ENCODE results near the gene SRSF12.
A peak's percentile ranks its signal among the peaks of the same experiment; 100 is the strongest.
"Not testable (repeated sequence)": the region's sequence is repeated elsewhere in the genome, so short reads cannot be mapped to it uniquely, and the experiment has no call there.

Gene SRSF12

GRCh38 chr6:89131599-89131998 is 13.7 kb upstream of the SRSF12 start:
- no peak for DNase-seq (ENCODE audit: low read depth, low spot score)

- not testable (repeated sequence) for DNase-seq (ENCODE audit: low read depth, low spot score)
Measured at GRCh38 chr6:89128256-89128671, 10.4 kb upstream of the SRSF12 start.

GRCh38 chr6:89122625-89123024 is 4.8 kb upstream of the SRSF12 start:
- no peak for DNase-seq (ENCODE audit: low read depth, low spot score)

- no peak for DNase-seq (ENCODE audit: low read depth, low spot score)
Measured at GRCh38 chr6:89121934-89122333, 4.1 kb upstream of the SRSF12 start.

GRCh38 chr6:89120371-89120770 is 2.5 kb upstream of the SRSF12 start:
- no peak for DNase-seq (ENCODE audit: low read depth, low spot score)

- DNase-seq (ENCODE audit: low read depth, low spot score): no peak
Measured at GRCh38 chr6:89118931-89119330, 1.1 kb upstream of the SRSF12 start.

GRCh38 chr6:89116702-89117101 is 1.2 kb downstream of the SRSF12 start:
- no peak for DNase-seq (ENCODE audit: low read depth, low spot score)

- DNase-seq (ENCODE audit: low read depth, low spot score): no peak
Measured at GRCh38 chr6:89111933-89112332, 5.9 kb downstream of the SRSF12 start.

- no peak for DNase-seq (ENCODE audit: low read depth, low spot score)
Measured at GRCh38 chr6:89110284-89110683, 7.6 kb downstream of the SRSF12 start.

GRCh38 chr6:89100114-89100513 is 17.8 kb downstream of the SRSF12 start:
- no peak for DNase-seq (ENCODE audit: low read depth, low spot score)

- no peak for DNase-seq (ENCODE audit: low read depth, low spot score)
Measured at GRCh38 chr6:89098461-89098860, 19.4 kb downstream of the SRSF12 start.

- no peak for DNase-seq (ENCODE audit: low read depth, low spot score)
Measured at GRCh38 chr6:89087881-89088280, 30.0 kb downstream of the SRSF12 start.

- DNase-seq (ENCODE audit: low read depth, low spot score): no peak
Measured at GRCh38 chr6:89085409-89086205, 32.3 kb downstream of the SRSF12 start.

GRCh38 chr6:89084954-89085353 is 32.9 kb downstream of the SRSF12 start:
- no peak for DNase-seq (ENCODE audit: low read depth, low spot score)

GRCh38 chr6:89084542-89084941 is 33.3 kb downstream of the SRSF12 start:
- DNase-seq (ENCODE audit: low read depth, low spot score): no peak

- DNase-seq (ENCODE audit: low read depth, low spot score): no peak
Measured at GRCh38 chr6:89082486-89082891, 35.4 kb downstream of the SRSF12 start.

- DNase-seq (ENCODE audit: low read depth, low spot score): peak; percentile 80
Measured at GRCh38 chr6:89081423-89082322, 36.2 kb downstream of the SRSF12 start.

- DNase-seq (ENCODE audit: low read depth, low spot score): no peak
Measured at GRCh38 chr6:89081129-89081422, 36.8 kb downstream of the SRSF12 start.

- peak; percentile 98 for DNase-seq (ENCODE audit: low read depth, low spot score)
Measured at GRCh38 chr6:89080281-89081128, 37.4 kb downstream of the SRSF12 start, which contains the start of gene PNRC1. PNRC1 (plus strand) TSS chr6:89080751; CDS start chr6:89080895, 144 bp downstream.

- DNase-seq (ENCODE audit: low read depth, low spot score): peak; percentile 41
Measured at GRCh38 chr6:89079511-89080234, 38.2 kb downstream of the SRSF12 start.

- no peak for DNase-seq (ENCODE audit: low read depth, low spot score)
Measured at GRCh38 chr6:89073840-89074239, 44.0 kb downstream of the SRSF12 start.
